Naive B cell (primary cell): ENCODE results near the gene PSMG3. TPM values are rescaled to one million over a fixed set of nuclear protein-coding genes. Genes with fewer than 3 reads are reported as not detected.

Experiments used
- ATAC-seq, 2 donors: fragments of 150-1000 bp; cut with Tn5 transposase; 2 replicates each; pipeline ENCODE4 v1.10.0; 2021; ENCODE audit warnings: low read depth in 2 of 2, mild to moderate bottlenecking in 2 of 2, moderate library complexity in 2 of 2
- DNase-seq: peaks from one replicate; pipeline ENCODE4 v3.0.0; 2022
- H3K27ac Mint-ChIP-seq, 6 donors: one replicate each; pipeline ENCODE4 v1.8.0; 2020 to 2022; ENCODE audit warnings: mild to moderate bottlenecking in 6 of 6, mixed read lengths in 6 of 6, moderate library complexity in 5 of 6, inconsistent platforms in 2 of 6
- H3K27me3 Mint-ChIP-seq, 3 donors: one replicate each; pipeline ENCODE4 v1.8.0; 2021 to 2022; ENCODE audit warnings: mixed read lengths in 3 of 3, mild to moderate bottlenecking in 1 of 3
- H3K36me3 Mint-ChIP-seq, 2 donors: one replicate each; pipeline ENCODE4 v1.8.0; 2020 to 2022; ENCODE audit warnings: mixed read lengths in 2 of 2, inconsistent platforms in 1 of 2, mild to moderate bottlenecking in 1 of 2
- H3K4me1 Mint-ChIP-seq, 3 donors: one replicate each; pipeline ENCODE4 v1.8.0; 2020 to 2022; ENCODE audit warnings: mixed read lengths in 3 of 3, inconsistent platforms in 1 of 3, mild to moderate bottlenecking in 1 of 3, moderate library complexity in 1 of 3
- H3K4me3 Mint-ChIP-seq, 8 donors: one replicate each; pipeline ENCODE4 v1.8.0; 2020 to 2022; ENCODE audit warnings: mild to moderate bottlenecking in 8 of 8, mixed read lengths in 8 of 8, moderate library complexity in 8 of 8, inconsistent platforms in 2 of 8
- H3K9me3 Mint-ChIP-seq, 7 donors: one replicate each; pipeline ENCODE4 v1.8.0; 2020 to 2022; ENCODE audit warnings: mixed read lengths in 7 of 7, mild to moderate bottlenecking in 5 of 7, inconsistent platforms in 2 of 7, moderate library complexity in 1 of 7
- polyA plus RNA-seq, 6 donors: library from polyadenylated mRNA; unstranded; fragments of 300-500 nt; fragmentation: Illumina TruSeq; gene quantifications; one replicate each; pipeline ENCODE4 v1.2.3, GENCODE V29; 2021; ENCODE audit warnings: low read depth in 6 of 6

PSMG3 gene
- polyA plus RNA-seq, 6 donors from 2014 or later, result 24.2 to 43.4 (median 38.6) TPM

GRCh38 chr7:1593904-1594421 is 24.1 kb upstream of the PSMG3 start:
- Mint-ChIP-seq H3K27ac (peak overlapping the region in 1 of 6 donors; percentile 22), H3K27me3 (peaks cover 9 to 42% (median 19%) of the 10 kb centered on the region in 3 donors), H3K4me1 (peaks cover 27 to 30% (median 28%) of the 10 kb centered on the region in 3 donors), H3K36me3 (no peaks in the 10 kb centered on the region), H3K4me3 (no peak overlapping the region), H3K9me3 (peaks cover 0 to 5% (median 0%) of the 10 kb centered on the region in 7 donors)
- DNase-seq (no peak), ATAC-seq (no peak)

- peak overlapping the region in 6 of 8 donors; percentile 58 to 93 (median 73) for H3K4me3 Mint-ChIP-seq
- peaks cover 0 to 5% (median 0%) of the 10 kb centered on the region in 7 donors for H3K9me3 Mint-ChIP-seq
- peaks cover 9 to 45% (median 19%) of the 10 kb centered on the region in 3 donors for H3K27me3 Mint-ChIP-seq
- no peaks in the 10 kb centered on the region for H3K36me3 Mint-ChIP-seq
- no peak for DNase-seq
- peaks cover 27 to 28% (median 28%) of the 10 kb centered on the region in 3 donors for H3K4me1 Mint-ChIP-seq
- peak overlapping the region in 3 of 6 donors; percentile 21 to 56 (median 55) for H3K27ac Mint-ChIP-seq
- ATAC-seq, result no peak
These were observed 23.4 kb upstream of the PSMG3 start for GRCh38 chr7:1593091-1593866.

- no peaks in the 10 kb centered on the region for H3K36me3 Mint-ChIP-seq
- H3K27me3 Mint-ChIP-seq, result peaks cover 9 to 41% (median 19%) of the 10 kb centered on the region in 3 donors
- H3K4me3 Mint-ChIP-seq, result peak overlapping the region; percentile 42 to 93 (median 70)
- ATAC-seq, result peak; percentile 72 to 79
- peak; percentile 43 for DNase-seq
- H3K27ac Mint-ChIP-seq, result peak overlapping the region; percentile 14 to 95 (median 79)
- H3K9me3 Mint-ChIP-seq, result peaks cover 0 to 5% (median 0%) of the 10 kb centered on the region in 7 donors
- H3K4me1 Mint-ChIP-seq, result peaks cover 27 to 28% (median 28%) of the 10 kb centered on the region in 3 donors
These were observed 22.6 kb upstream of the PSMG3 start for GRCh38 chr7:1592299-1592871.

- Mint-ChIP-seq H3K27me3 (peaks cover 9 to 41% (median 19%) of the 10 kb centered on the region in 3 donors), H3K4me3 (peak overlapping the region in 7 of 8 donors; percentile 49 to 93 (median 72)), H3K36me3 (no peaks in the 10 kb centered on the region), H3K9me3 (peaks cover 0 to 5% (median 0%) of the 10 kb centered on the region in 7 donors), H3K4me1 (peaks cover 27 to 28% (median 28%) of the 10 kb centered on the region in 3 donors), H3K27ac (peak overlapping the region; percentile 14 to 95 (median 79))
- ATAC-seq (peak; percentile 46 to 56), DNase-seq (peak; percentile 5)
These were observed 22.0 kb upstream of the PSMG3 start for GRCh38 chr7:1591876-1592275.

- Mint-ChIP-seq H3K4me1 (peaks cover 27 to 28% (median 28%) of the 10 kb centered on the region in 3 donors), H3K27ac (peak overlapping the region in 4 of 6 donors; percentile 75 to 92 (median 84)), H3K36me3 (no peaks in the 10 kb centered on the region), H3K4me3 (peak overlapping the region in 7 of 8 donors; percentile 68 to 93 (median 75)), H3K27me3 (peaks cover 9 to 41% (median 19%) of the 10 kb centered on the region in 3 donors), H3K9me3 (peaks cover 0 to 5% (median 0%) of the 10 kb centered on the region in 7 donors)
- no peak for DNase-seq
- ATAC-seq, result no peak
These were observed 21.6 kb upstream of the PSMG3 start for GRCh38 chr7:1591396-1591795.

GRCh38 chr7:1590887-1591286 is 21.1 kb upstream of the PSMG3 start:
- Mint-ChIP-seq H3K27ac (peak overlapping the region; percentile 15 to 85 (median 67)), H3K9me3 (peaks cover 0 to 5% (median 0%) of the 10 kb centered on the region in 7 donors), H3K27me3 (peaks cover 9 to 41% (median 19%) of the 10 kb centered on the region in 3 donors)

GRCh38 chr7:1590476-1590875 is 20.6 kb upstream of the PSMG3 start:
- ATAC-seq, result no peak
- no peaks in the 10 kb centered on the region for H3K36me3 Mint-ChIP-seq
- peaks cover 27 to 28% (median 28%) of the 10 kb centered on the region in 3 donors for H3K4me1 Mint-ChIP-seq
- H3K4me3 Mint-ChIP-seq, result peak overlapping the region in 4 of 8 donors; percentile 26 to 88 (median 52)
- H3K27me3 Mint-ChIP-seq, result peaks cover 9 to 41% (median 19%) of the 10 kb centered on the region in 3 donors
- H3K27ac Mint-ChIP-seq, result peak overlapping the region in 3 of 6 donors; percentile 59 to 84 (median 75)
- H3K9me3 Mint-ChIP-seq, result peaks cover 0 to 5% (median 0%) of the 10 kb centered on the region in 7 donors
- no peak for DNase-seq

More at GRCh38 chr7:1590887-1591286, 21.1 kb upstream of the PSMG3 start:
- Mint-ChIP-seq H3K4me3 (peak overlapping the region in 7 of 8 donors; percentile 29 to 88 (median 65)), H3K36me3 (no peaks in the 10 kb centered on the region), H3K4me1 (peaks cover 27 to 28% (median 28%) of the 10 kb centered on the region in 3 donors)
- no peak for ATAC-seq
- no peak for DNase-seq

- H3K9me3 Mint-ChIP-seq, result no peaks in the 10 kb centered on the region
- peaks cover 9 to 41% (median 19%) of the 10 kb centered on the region in 3 donors for H3K27me3 Mint-ChIP-seq
- ATAC-seq, result no peak
- H3K36me3 Mint-ChIP-seq, result no peaks in the 10 kb centered on the region
- H3K4me1 Mint-ChIP-seq, result peaks cover 23 to 28% (median 28%) of the 10 kb centered on the region in 3 donors
- H3K27ac Mint-ChIP-seq, result no peak overlapping the region
- no peak for DNase-seq
- no peak overlapping the region for H3K4me3 Mint-ChIP-seq
These were observed 19.1 kb upstream of the PSMG3 start for GRCh38 chr7:1588978-1589377.

- DNase-seq, result no peak
- H3K9me3 Mint-ChIP-seq, result no peaks in the 10 kb centered on the region
These were observed 17.9 kb upstream of the PSMG3 start for GRCh38 chr7:1587738-1588137.

GRCh38 chr7:1586827-1587705 is 17.2 kb upstream of the PSMG3 start:
- DNase-seq (no peak), ATAC-seq (no peak)
- H3K27me3 Mint-ChIP-seq, result peaks cover 4 to 34% (median 18%) of the 10 kb centered on the region in 3 donors
- H3K27ac Mint-ChIP-seq, result no peak overlapping the region
- no peaks in the 10 kb centered on the region for H3K9me3 Mint-ChIP-seq
- no peak overlapping the region for H3K4me3 Mint-ChIP-seq
- no peaks in the 10 kb centered on the region for H3K36me3 Mint-ChIP-seq
- H3K4me1 Mint-ChIP-seq, result peaks cover 16 to 18% (median 18%) of the 10 kb centered on the region in 3 donors

More at GRCh38 chr7:1587738-1588137, 17.9 kb upstream of the PSMG3 start:
- Mint-ChIP-seq H3K4me1 (peaks cover 22 to 25% (median 24%) of the 10 kb centered on the region in 3 donors), H3K4me3 (no peak overlapping the region), H3K36me3 (no peaks in the 10 kb centered on the region), H3K27ac (no peak overlapping the region), H3K27me3 (peaks cover 9 to 39% (median 19%) of the 10 kb centered on the region in 3 donors)
- ATAC-seq, result no peak

GRCh38 chr7:1586126-1586826 is 16.4 kb upstream of the PSMG3 start:
- no peak for DNase-seq
- no peak overlapping the region for H3K4me3 Mint-ChIP-seq

More at GRCh38 chr7:1586126-1586826, 16.4 kb upstream of the PSMG3 start:
- no peaks in the 10 kb centered on the region for H3K9me3 Mint-ChIP-seq
- ATAC-seq, result no peak
- no peak overlapping the region for H3K27ac Mint-ChIP-seq
- H3K4me1 Mint-ChIP-seq, result peaks cover 8 to 11% (median 10%) of the 10 kb centered on the region in 3 donors
- peaks cover 0 to 26% (median 11%) of the 10 kb centered on the region in 3 donors for H3K27me3 Mint-ChIP-seq
- no peaks in the 10 kb centered on the region for H3K36me3 Mint-ChIP-seq
